Measurements from ENCODE around the gene SOBP. TPM values are rescaled to one million over a fixed set of nuclear protein-coding genes. Genes with fewer than 3 reads are reported as not detected.

SOBP gene
- total and polyA plus RNA-seq, 2 donors (not counting 1 experiment from before 2014, with no cell fraction given) = 0.82 to 1.5 TPM

GRCh38 chr6:107545763-107546162, 55.8 kb downstream of the SOBP start:
- H3K79me2 ChIP-seq (ENCODE audit: control insufficient read depth, insufficient read depth, low read length) = no peaks in the 10 kb centered on the region
- peaks cover 13% of the 10 kb centered on the region for H3K27me3 Mint-ChIP-seq
- H3K4me3 ChIP-seq (ENCODE audit: control extremely low read depth in 1 of 5, extremely low read depth in 1 of 5, insufficient read depth in 1 of 5, low read depth in 2 of 5, low read length in 4 of 5) = no peak overlapping the region
- TF ChIP-seq CTCF (IDR thresholded peaks at IDR 0.05) (no peak), EZH2 (IDR thresholded peaks at IDR 0.05; ENCODE audit: borderline replicate concordance, insufficient read depth, low read depth, low read length, poor library complexity, severe bottlenecking) (no peak)
- no peaks in the 10 kb centered on the region for H3K9me3 ChIP-seq (ENCODE audit: control extremely low read depth in 1 of 3, control insufficient read depth in 2 of 3, insufficient read depth in 1 of 3, low read length in 2 of 3)
- no peak overlapping the region for H2AFZ ChIP-seq (ENCODE audit: insufficient read depth, low read depth, low read length, poor library complexity, severe bottlenecking)
- no peak overlapping the region for H3K27ac Mint-ChIP-seq
- peaks cover 12% of the 10 kb centered on the region for H3K4me1 Mint-ChIP-seq
- H3K27me3 ChIP-seq (replicated peaks in 1 of 4; ENCODE audit: control extremely low read depth in 1 of 4, control insufficient read depth in 3 of 4, insufficient read depth in 4 of 4, low read length in 3 of 4) = peaks cover 0 to 17% (median 0%) of the 10 kb centered on the region in 4 experiments
- peaks cover 12% of the 10 kb centered on the region in 2 donors for H3K4me1 ChIP-seq (ENCODE audit: control insufficient read depth in 2 of 2, insufficient read depth in 2 of 2, low read length in 2 of 2)
- H3K4me2 ChIP-seq (replicated peaks; ENCODE audit: low read depth, low read length, poor library complexity, severe bottlenecking) = no peak overlapping the region
- no peak overlapping the region for H3K27ac ChIP-seq (ENCODE audit: low read length in 2 of 2)
- no peaks in the 10 kb centered on the region for H3K36me3 ChIP-seq (replicated peaks in 1 of 2; ENCODE audit: control extremely low read depth in 1 of 2, control insufficient read depth in 1 of 2, extremely low read depth in 1 of 2, insufficient read depth in 2 of 2, low read length in 1 of 2)
- POLR2A ChIA-PET = no interaction called here
- intact Hi-C loops (cut with micrococcal nuclease) = no loop called here
- ATAC-seq (ENCODE audit: low read depth) = no peak
- H3K9me3 Mint-ChIP-seq (ENCODE audit: insufficient read depth) = no peaks in the 10 kb centered on the region
- no peak for DNase-seq
- no peak overlapping the region for H3K4me3 Mint-ChIP-seq
- WGBS (ENCODE audit: insufficient coverage) = 94% methylated on average over 4 of the region's 4 CpGs
- H4K20me1 ChIP-seq (ENCODE audit: control insufficient read depth, insufficient read depth, low read length, poor library complexity, severe bottlenecking) = no peaks in the 10 kb centered on the region
- CTCF ChIA-PET = no interaction called here
- no peak overlapping the region for H3K9ac ChIP-seq (ENCODE audit: low read length)

GRCh38 chr6:107546691-107547450, 57.0 kb downstream of the SOBP start:
- peaks cover 15% of the 10 kb centered on the region in 2 donors for H3K4me1 ChIP-seq (ENCODE audit: control insufficient read depth in 2 of 2, insufficient read depth in 2 of 2, low read length in 2 of 2)
- no peak overlapping the region for H3K27ac ChIP-seq (ENCODE audit: low read length in 2 of 2)
- no peaks in the 10 kb centered on the region for H3K79me2 ChIP-seq (ENCODE audit: control insufficient read depth, insufficient read depth, low read length)
- CTCF ChIA-PET = no interaction called here
- intact Hi-C loops (cut with micrococcal nuclease) = no loop called here
- H3K4me2 ChIP-seq (replicated peaks; ENCODE audit: low read depth, low read length, poor library complexity, severe bottlenecking) = no peak overlapping the region
- POLR2A ChIA-PET = no interaction called here
- Mint-ChIP-seq H3K4me1 (peaks cover 15% of the 10 kb centered on the region), H3K27ac (no peak overlapping the region), H3K27me3 (peaks cover 12% of the 10 kb centered on the region), H3K4me3 (no peak overlapping the region), H3K9me3 (ENCODE audit: insufficient read depth) (no peaks in the 10 kb centered on the region)
- H3K36me3 ChIP-seq (replicated peaks in 1 of 2; ENCODE audit: control extremely low read depth in 1 of 2, control insufficient read depth in 1 of 2, extremely low read depth in 1 of 2, insufficient read depth in 2 of 2, low read length in 1 of 2) = no peaks in the 10 kb centered on the region
- H3K4me3 ChIP-seq (ENCODE audit: control extremely low read depth in 1 of 5, extremely low read depth in 1 of 5, insufficient read depth in 1 of 5, low read depth in 2 of 5, low read length in 4 of 5) = no peak overlapping the region
- no peak overlapping the region for H2AFZ ChIP-seq (ENCODE audit: insufficient read depth, low read depth, low read length, poor library complexity, severe bottlenecking)
- no peak overlapping the region for H3K9ac ChIP-seq (ENCODE audit: low read length)
- no peak for DNase-seq
- no peak for TF ChIP-seq EZH2 (IDR thresholded peaks at IDR 0.05; ENCODE audit: borderline replicate concordance, insufficient read depth, low read depth, low read length, poor library complexity, severe bottlenecking)
- no peak for TF ChIP-seq CTCF (IDR thresholded peaks at IDR 0.05)
- H3K9me3 ChIP-seq (ENCODE audit: control extremely low read depth in 1 of 3, control insufficient read depth in 2 of 3, insufficient read depth in 1 of 3, low read length in 2 of 3) = no peaks in the 10 kb centered on the region
- WGBS (ENCODE audit: insufficient coverage) = 92% methylated on average over 3 of the region's 6 CpGs
- no peaks in the 10 kb centered on the region for H4K20me1 ChIP-seq (ENCODE audit: control insufficient read depth, insufficient read depth, low read length, poor library complexity, severe bottlenecking)
- ATAC-seq (ENCODE audit: low read depth) = no peak
- peaks cover 0 to 17% (median 0%) of the 10 kb centered on the region in 4 experiments for H3K27me3 ChIP-seq (replicated peaks in 1 of 4; ENCODE audit: control extremely low read depth in 1 of 4, control insufficient read depth in 3 of 4, insufficient read depth in 4 of 4, low read length in 3 of 4)
